CD4-positive, alpha-beta memory T cell (primary cell): ENCODE measurements around the gene CPSF4L. TPM values are rescaled to one million over a fixed set of nuclear protein-coding genes. Genes with fewer than 3 reads are reported as not detected.

ENCODE experiments used
- CTCF ChIA-PET: fragments of 350-600 bp; sonication (Branson Sonifier 250); formaldehyde crosslinking; loops from one replicate; lab custom pipeline; 2021; ENCODE audit warnings: inconsistent platforms; ENCODE audit not compliant: partially characterized antibody; lab: Charles Lee
- POLR2A ChIA-PET: fragments of 350-600 bp; sonication (Branson Sonifier 250); formaldehyde crosslinking; loops from one replicate; lab custom pipeline; 2021; ENCODE audit not compliant: partially characterized antibody; lab: Charles Lee
- DNase-seq, 5 donors: peaks; one replicate each; pipeline versions ENCODE4 v3.0.0 to v3.0.0-alpha.2; 2020 to 2022; ENCODE audit warnings: mixed read lengths in 1 of 5
- H3K27ac ChIP-seq: one replicate; pipeline ENCODE4 v1.7.0; 2013; ENCODE audit warnings: low read depth, low read length
- H3K27me3 ChIP-seq: 2 replicates; pipeline ENCODE4 v1.7.0; 2013; ENCODE audit warnings: mild to moderate bottlenecking, low read length, moderate library complexity; ENCODE audit not compliant: insufficient read depth
- H3K36me3 ChIP-seq: 2 replicates; pipeline ENCODE4 v1.7.0; 2013; ENCODE audit warnings: mild to moderate bottlenecking, low read length, moderate library complexity; ENCODE audit not compliant: insufficient read depth
- H3K4me1 ChIP-seq: 2 replicates; pipeline ENCODE4 v1.7.0; 2013; ENCODE audit warnings: mild to moderate bottlenecking, low read length, moderate library complexity; ENCODE audit not compliant: insufficient read depth
- H3K4me3 ChIP-seq, 2 donors: one replicate each; pipeline ENCODE4 v1.7.0; 2013; ENCODE audit warnings: low read length in 2 of 2, mild to moderate bottlenecking in 1 of 2
- H3K9me3 ChIP-seq, 2 donors: one replicate each; pipeline ENCODE4 v1.7.0; 2013; ENCODE audit warnings: low read length in 2 of 2, control low read depth in 1 of 2; ENCODE audit not compliant: control insufficient read depth in 1 of 2
- H3K27ac Mint-ChIP-seq, 7 donors: one replicate each; pipeline ENCODE4 v1.8.0; 2020 to 2021; ENCODE audit warnings: mixed read lengths in 7 of 7, mild to moderate bottlenecking in 6 of 7, inconsistent platforms in 3 of 7, moderate library complexity in 3 of 7
- H3K27me3 Mint-ChIP-seq, 2 donors: one replicate each; pipeline ENCODE4 v1.8.0; 2020 to 2021; ENCODE audit warnings: mixed read lengths in 2 of 2
- H3K36me3 Mint-ChIP-seq, 2 donors: one replicate each; pipeline ENCODE4 v1.8.0; 2020 to 2021; ENCODE audit warnings: mixed read lengths in 2 of 2, inconsistent platforms in 1 of 2, mild to moderate bottlenecking in 1 of 2
- H3K4me1 Mint-ChIP-seq, 4 donors: one replicate each; pipeline ENCODE4 v1.8.0; 2020 to 2021; ENCODE audit warnings: mixed read lengths in 4 of 4, mild to moderate bottlenecking in 1 of 4
- H3K4me3 Mint-ChIP-seq, 8 donors: one replicate each; pipeline ENCODE4 v1.8.0; 2020 to 2021; ENCODE audit warnings: mixed read lengths in 8 of 8, mild to moderate bottlenecking in 7 of 8, moderate library complexity in 6 of 8, inconsistent platforms in 3 of 8
- H3K9me3 Mint-ChIP-seq, 8 donors: one replicate each; pipeline ENCODE4 v1.8.0; 2020 to 2021; ENCODE audit warnings: mixed read lengths in 8 of 8, mild to moderate bottlenecking in 5 of 8, inconsistent platforms in 3 of 8, moderate library complexity in 1 of 8
- intact Hi-C: fragments of 100-400 bp; cut with micrococcal nuclease; formaldehyde crosslinking; loops from one replicate; pipeline ENCODE4 v1.15.1; 2023
- polyA plus RNA-seq, 2 donors: library from polyadenylated mRNA; unstranded; fragments of 300-500 nt; fragmentation: Illumina TruSeq; gene quantifications; one replicate each; pipeline ENCODE4 v1.2.3, GENCODE V29; 2021
- total RNA-seq, 2 experiments: library from RNA; stranded (reverse); gene quantifications; one replicate each; pipeline ENCODE4 v1.2.3, GENCODE V29; 2021

Gene CPSF4L
- total and polyA plus RNA-seq, 4 experiments from 2014 or later = not detected

GRCh38 chr17:73205459-73205961 is 56.2 kb downstream of the CPSF4L start:
- Mint-ChIP-seq H3K4me1 (peaks cover 16 to 44% (median 34%) of the 10 kb centered on the region in 4 donors), H3K27me3 (no peaks in the 10 kb centered on the region), H3K4me3 (peak overlapping the region in 1 of 8 donors; percentile 41), H3K27ac (peak overlapping the region in 5 of 7 donors; percentile 9 to 68 (median 42)), H3K9me3 (no peaks in the 10 kb centered on the region), H3K36me3 (peaks cover 63 to 90% of the 10 kb centered on the region in 2 donors)
- POLR2A ChIA-PET = no interaction called here
- no peak overlapping the region for H3K27ac ChIP-seq
- peaks cover 76% of the 10 kb centered on the region for H3K36me3 ChIP-seq
- no peak for DNase-seq
- no peaks in the 10 kb centered on the region for H3K9me3 ChIP-seq
- H3K4me3 ChIP-seq = no peak overlapping the region
- no peaks in the 10 kb centered on the region for H3K27me3 ChIP-seq
- CTCF ChIA-PET = no interaction called here
- peaks cover 18% of the 10 kb centered on the region for H3K4me1 ChIP-seq
- intact Hi-C loops = no loop called here

- CTCF ChIA-PET = interaction anchor here (1.1 to 1.5 kb wide), 4 partner anchors 9 to 28 kb away, joined by 3 to 6 read pairs (median 5); a partner anchor contains a TSS
- H3K27ac ChIP-seq = peak overlapping the region; percentile 0
- Mint-ChIP-seq H3K27me3 (no peaks in the 10 kb centered on the region), H3K4me3 (peak overlapping the region in 6 of 8 donors; percentile 17 to 67 (median 43)), H3K36me3 (peaks cover 67 to 91% of the 10 kb centered on the region in 2 donors), H3K4me1 (peaks cover 16 to 38% (median 29%) of the 10 kb centered on the region in 4 donors), H3K9me3 (no peaks in the 10 kb centered on the region), H3K27ac (peak overlapping the region; percentile 76 to 93 (median 87))
- POLR2A ChIA-PET = interaction anchor here (0.8 to 3.1 kb wide), 5 partner anchors 9 to 29 kb away, joined by 3 to 13 read pairs (median 4); a partner anchor contains a TSS
- H3K9me3 ChIP-seq = no peaks in the 10 kb centered on the region
- H3K27me3 ChIP-seq = no peaks in the 10 kb centered on the region
- intact Hi-C loops = no loop called here
- peaks cover 16% of the 10 kb centered on the region for H3K4me1 ChIP-seq
- no peak overlapping the region for H3K4me3 ChIP-seq
- DNase-seq = peak; percentile 20 to 70 (median 37)
- peaks cover 80% of the 10 kb centered on the region for H3K36me3 ChIP-seq
These were observed 57.7 kb downstream of the CPSF4L start for GRCh38 chr17:73203788-73204479.

- intact Hi-C loops = no loop called here
These were observed 58.4 kb downstream of the CPSF4L start for GRCh38 chr17:73203135-73203787.

DNA sequence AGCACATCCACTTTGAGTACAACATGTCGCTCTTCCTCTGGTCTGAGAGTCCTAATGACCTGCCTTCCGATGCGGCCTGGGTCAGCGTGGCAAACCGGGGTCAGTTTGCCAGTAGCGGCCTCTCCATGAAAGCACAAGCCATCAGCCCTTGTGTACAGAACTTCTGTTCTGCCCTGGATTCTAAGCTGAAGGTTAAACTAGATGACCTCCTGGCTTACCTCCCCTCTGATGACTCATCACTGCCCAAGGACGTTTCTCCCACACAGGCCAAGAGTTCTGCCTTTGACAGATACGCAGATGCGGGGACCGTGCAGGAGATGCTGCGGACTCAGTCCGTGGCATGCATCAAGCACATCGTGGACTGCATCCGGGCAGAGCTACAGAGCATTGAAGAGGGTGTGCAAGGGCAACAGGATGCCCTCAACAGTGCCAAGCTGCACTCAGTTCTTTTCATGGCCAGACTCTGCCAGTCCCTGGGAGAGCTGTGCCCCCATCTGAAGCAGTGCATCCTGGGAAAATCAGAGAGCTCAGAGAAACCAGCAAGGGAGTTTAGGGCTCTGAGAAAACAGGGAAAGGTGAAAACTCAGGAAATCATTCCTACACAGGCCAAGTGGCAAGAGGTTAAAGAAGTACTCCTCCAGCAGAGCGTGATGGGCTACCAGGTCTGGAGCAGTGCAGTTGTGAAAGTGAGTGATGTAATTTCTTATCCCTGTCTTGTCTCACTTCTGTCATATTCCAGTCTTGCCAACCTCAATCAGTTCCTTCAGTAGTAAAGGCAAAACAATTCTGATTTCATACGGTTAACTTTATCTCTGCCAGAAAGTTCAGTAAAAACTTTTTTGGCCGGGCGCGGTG is 60.2 kb downstream of the CPSF4L start:
- Histone ChIP-seq H3K4me1 (peaks cover 16% of the 10 kb centered on the region), H3K9me3 (no peaks in the 10 kb centered on the region), H3K4me3 (no peak overlapping the region), H3K27ac (no peak overlapping the region), H3K36me3 (peaks cover 83% of the 10 kb centered on the region), H3K27me3 (no peaks in the 10 kb centered on the region)
- H3K27ac Mint-ChIP-seq = peak overlapping the region in 4 of 7 donors; percentile 5 to 68 (median 28)
- no peaks in the 10 kb centered on the region for H3K9me3 Mint-ChIP-seq
- H3K36me3 Mint-ChIP-seq = peaks cover 68 to 92% of the 10 kb centered on the region in 2 donors
- POLR2A ChIA-PET = interaction anchor here (1.2 to 3.1 kb wide), 3 partner anchors 9 to 31 kb away, joined by 4 to 13 read pairs (median 5); partner anchors contain the start of gene COG1
- intact Hi-C loops = no loop called here
- CTCF ChIA-PET = interaction anchor here (1.5 to 1.7 kb wide), 2 partner anchors 10 to 57 kb away, joined by 3 to 4 read pairs; no protein-coding TSS in a partner anchor
- DNase-seq = no peak
- peaks cover 20 to 42% (median 33%) of the 10 kb centered on the region in 4 donors for H3K4me1 Mint-ChIP-seq
- no peak overlapping the region for H3K4me3 Mint-ChIP-seq
- H3K27me3 Mint-ChIP-seq = no peaks in the 10 kb centered on the region

More at GRCh38 chr17:73203135-73203787, 58.4 kb downstream of the CPSF4L start:
- H3K27ac ChIP-seq = peak overlapping the region; percentile 0
- no peak overlapping the region for H3K4me3 ChIP-seq
- Mint-ChIP-seq H3K27ac (peak overlapping the region; percentile 76 to 93 (median 87)), H3K4me3 (peak overlapping the region in 5 of 8 donors; percentile 43 to 67 (median 49)), H3K9me3 (no peaks in the 10 kb centered on the region), H3K36me3 (peaks cover 65 to 90% of the 10 kb centered on the region in 2 donors), H3K27me3 (no peaks in the 10 kb centered on the region), H3K4me1 (peaks cover 17 to 38% (median 30%) of the 10 kb centered on the region in 4 donors)
- H3K36me3 ChIP-seq = peaks cover 80% of the 10 kb centered on the region
- ChIA-PET POLR2A (interaction anchor here (0.8 to 3.1 kb wide), 6 partner anchors 8 to 30 kb away, joined by 3 to 13 read pairs (median 4); a partner anchor contains a TSS), CTCF (interaction anchor here (1.1 to 1.7 kb wide), 5 partner anchors 8 to 55 kb away, joined by 3 to 6 read pairs (median 5); a partner anchor contains a TSS)
- no peaks in the 10 kb centered on the region for H3K9me3 ChIP-seq
- peaks cover 16% of the 10 kb centered on the region for H3K4me1 ChIP-seq
- peak in 2 of 5 donors; percentile 27 to 30 for DNase-seq
- H3K27me3 ChIP-seq = no peaks in the 10 kb centered on the region

DNA sequence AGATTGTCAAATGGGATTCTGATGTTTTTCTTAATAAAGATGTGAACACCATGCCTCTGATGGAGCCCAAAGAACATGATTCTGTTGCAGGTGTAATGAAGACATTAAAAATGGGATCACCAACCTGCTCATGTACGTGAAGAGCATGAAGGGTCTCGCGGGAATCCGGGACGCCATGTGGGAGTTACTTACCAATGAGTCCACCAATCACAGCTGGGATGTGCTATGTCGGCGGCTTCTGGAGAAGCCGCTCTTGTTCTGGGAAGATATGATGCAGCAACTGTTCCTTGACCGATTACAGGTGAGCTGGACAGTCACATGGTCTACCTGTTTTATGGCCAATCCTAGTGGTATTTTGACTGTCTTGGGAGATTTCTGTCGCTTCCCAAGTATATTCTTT is 61.2 kb downstream of the CPSF4L start:
- Mint-ChIP-seq H3K9me3 (no peaks in the 10 kb centered on the region), H3K4me1 (peaks cover 20 to 45% (median 38%) of the 10 kb centered on the region in 4 donors), H3K27me3 (no peaks in the 10 kb centered on the region), H3K4me3 (no peak overlapping the region), H3K36me3 (peaks cover 69 to 86% of the 10 kb centered on the region in 2 donors), H3K27ac (no peak overlapping the region)
- H3K27me3 ChIP-seq = no peaks in the 10 kb centered on the region
- no peak overlapping the region for H3K27ac ChIP-seq
- H3K9me3 ChIP-seq = no peaks in the 10 kb centered on the region
- intact Hi-C loops = no loop called here
- CTCF ChIA-PET = interaction anchor here (1.5 kb wide), 1 partner anchor 9 kb away, joined by 4 read pairs; no protein-coding TSS in a partner anchor
- POLR2A ChIA-PET = interaction anchor here (1.2 kb wide), 1 partner anchor 8 kb away, joined by 4 read pairs; the partner anchor contains the start of gene COG1
- H3K36me3 ChIP-seq = peaks cover 80% of the 10 kb centered on the region
- H3K4me3 ChIP-seq = no peak overlapping the region
- DNase-seq = no peak
- H3K4me1 ChIP-seq = peaks cover 16% of the 10 kb centered on the region

GRCh38 chr17:73199751-73200317 is 61.8 kb downstream of the CPSF4L start:
- intact Hi-C loops = no loop called here
- peaks cover 20 to 50% (median 35%) of the 10 kb centered on the region in 4 donors for H3K4me1 Mint-ChIP-seq
- POLR2A ChIA-PET = no interaction called here
- no peaks in the 10 kb centered on the region for H3K27me3 Mint-ChIP-seq
- peaks cover 74% of the 10 kb centered on the region for H3K36me3 ChIP-seq
- no peak for DNase-seq
- H3K36me3 Mint-ChIP-seq = peaks cover 65 to 80% of the 10 kb centered on the region in 2 donors
- H3K4me3 Mint-ChIP-seq = no peak overlapping the region
- no peaks in the 10 kb centered on the region for H3K27me3 ChIP-seq
- peak overlapping the region in 1 of 7 donors; percentile 62 for H3K27ac Mint-ChIP-seq
- H3K9me3 Mint-ChIP-seq = no peaks in the 10 kb centered on the region
- H3K9me3 ChIP-seq = no peaks in the 10 kb centered on the region
- peaks cover 21% of the 10 kb centered on the region for H3K4me1 ChIP-seq
- H3K4me3 ChIP-seq = no peak overlapping the region
- no peak overlapping the region for H3K27ac ChIP-seq
- CTCF ChIA-PET = no interaction called here
